Neural cell (in vitro differentiated cells): ENCODE data around the gene ZNF396. TPM values are rescaled to one million over a fixed set of nuclear protein-coding genes. Genes with fewer than 3 reads are reported as not detected.

Experiments
- H2AFZ ChIP-seq: fragments of 200-600, 300-800 bp; sonication (generic), shearing (Covaris generic); 2 replicates; pipeline ENCODE4 v1.6.0; 2014; ENCODE audit warnings: low read depth, mild to moderate bottlenecking, antibody characterized with exemption, low read length, moderate library complexity
- H3F3A ChIP-seq: fragments of 200-600 bp; shearing (Covaris generic); 2 replicates; pipeline ENCODE4 v1.6.1; 2016; ENCODE audit warnings: mild to moderate bottlenecking, moderate library complexity, mixed read lengths, antibody characterized with exemption, low read length; ENCODE audit not compliant: insufficient read depth, poor library complexity, severe bottlenecking
- H3K27ac ChIP-seq: fragments of 200-600, 300-800 bp; sonication (generic), shearing (Covaris generic); 2 replicates; pipeline ENCODE4 v1.5.1; 2014; ENCODE audit warnings: mild to moderate bottlenecking, low read length, moderate library complexity
- H3K27me3 ChIP-seq: fragments of 300-800, 200-600 bp; sonication (generic), shearing (Covaris generic); 2 replicates; pipeline ENCODE4 v1.6.0; 2014; ENCODE audit warnings: mild to moderate bottlenecking, low read depth, low read length, moderate library complexity; ENCODE audit not compliant: insufficient read depth
- H3K36me3 ChIP-seq: fragments of 300-800, 200-600 bp; sonication (generic), shearing (Covaris generic); 2 replicates; pipeline ENCODE4 v1.5.1; 2014; ENCODE audit warnings: mild to moderate bottlenecking, antibody characterized with exemption, low read length, moderate library complexity; ENCODE audit not compliant: insufficient read depth
- H3K4me2 ChIP-seq: fragments of 300-800, 200-600 bp; sonication (generic), shearing (Covaris generic); 2 replicates; pipeline ENCODE4 v1.6.0; 2014; ENCODE audit warnings: mild to moderate bottlenecking, low read length
- H3K4me3 ChIP-seq: fragments of 300-800, 200-600 bp; sonication (generic), shearing (Covaris generic); 2 replicates; pipeline ENCODE4 v1.5.1; 2014; ENCODE audit warnings: mild to moderate bottlenecking, low read length, moderate library complexity
- H3K79me2 ChIP-seq: fragments of 200-600 bp; shearing (Covaris generic); replicated peaks from 2 replicates; pipeline ENCODE4 v1.6.0; 2014; ENCODE audit warnings: mild to moderate bottlenecking, low read length, moderate library complexity; ENCODE audit not compliant: insufficient read depth
- H3K9ac ChIP-seq: fragments of 300-800, 200-600 bp; sonication (generic), shearing (Covaris generic); 2 replicates; pipeline ENCODE4 v1.6.1; 2016; ENCODE audit warnings: mild to moderate bottlenecking, low read length, mixed read lengths
- H3K9me2 ChIP-seq: fragments of 200-600 bp; shearing (Covaris generic); 2 replicates; pipeline ENCODE4 v1.6.1; 2016; ENCODE audit warnings: mild to moderate bottlenecking, low read length, mixed read lengths; ENCODE audit not compliant: insufficient read depth
- H3K9me3 ChIP-seq: fragments of 200-600, 300-800 bp; sonication (generic), shearing (Covaris generic); 2 replicates; pipeline ENCODE4 v1.6.1; 2016; ENCODE audit warnings: mild to moderate bottlenecking, mixed run types, low read length, moderate library complexity, mixed read lengths
- H4K20me1 ChIP-seq: fragments of 200-600 bp; shearing (Covaris generic); 2 replicates; pipeline ENCODE4 v1.6.1; 2016; ENCODE audit warnings: mild to moderate bottlenecking, mixed run types; ENCODE audit not compliant: insufficient read depth
- EP300 ChIP-seq: fragments of 450-650 bp; conservative IDR thresholded peaks from 2 replicates; pipeline ENCODE4 v1.6.1; 2014; ENCODE audit warnings: antibody characterized with exemption, mild to moderate bottlenecking, moderate library complexity; ENCODE audit not compliant: poor library complexity, severe bottlenecking
- EZH2 ChIP-seq: fragments of 200-600, 300-800 bp; shearing (Covaris generic), sonication (generic); IDR thresholded peaks from 2 replicates; pipeline ENCODE4 v1.6.1; 2014; ENCODE audit warnings: antibody characterized with exemption, low read length, borderline replicate concordance, mild to moderate bottlenecking; ENCODE audit not compliant: insufficient read depth, poor library complexity, severe bottlenecking
- MXI1 ChIP-seq: fragments of 450-650 bp; conservative IDR thresholded peaks from 2 replicates; pipeline ENCODE4 v1.6.1; 2014; ENCODE audit warnings: antibody characterized with exemption, mild to moderate bottlenecking; ENCODE audit not compliant: poor library complexity, severe bottlenecking
- POLR2AphosphoS5 ChIP-seq: IDR thresholded peaks from 2 replicates; pipeline ENCODE4 v1.6.1; 2012
- RAD21 ChIP-seq: fragments of 450-650 bp; conservative IDR thresholded peaks from 2 replicates; pipeline ENCODE4 v1.6.1; 2014; ENCODE audit warnings: antibody characterized with exemption, mild to moderate bottlenecking, moderate library complexity
- SMC3 ChIP-seq: fragments of 450-650 bp; conservative IDR thresholded peaks from 2 replicates; pipeline ENCODE4 v1.6.1; 2014; ENCODE audit warnings: antibody characterized with exemption, mild to moderate bottlenecking, moderate library complexity; ENCODE audit not compliant: poor library complexity
- TAF1 ChIP-seq: IDR thresholded peaks from 2 replicates; pipeline ENCODE4 v1.6.1; 2012; ENCODE audit warnings: low read depth
- polyA plus RNA-seq: library from polyadenylated mRNA; depleted of rRNA; stranded (reverse); fragments of >200 nt; gene quantifications from 2 replicates; pipeline ENCODE4 v1.2.3, GENCODE V29; 2014
- TF ChIP-seq, protein P1 (sequence below): IDR thresholded peaks from 2 replicates; pipeline ENCODE4 v1.6.1; 2012; ENCODE audit warnings: borderline replicate concordance
- TF ChIP-seq, protein P2 (sequence below): fragments of 450-650 bp; IDR thresholded peaks from 2 replicates; pipeline ENCODE4 v1.5.1; 2014; ENCODE audit warnings: antibody characterized with exemption, mild to moderate bottlenecking, moderate library complexity; ENCODE audit not compliant: poor library complexity, severe bottlenecking

The ZNF396 gene
- polyA plus RNA-seq, 1 donor from 2014 or later: 0.92 TPM

DNA sequence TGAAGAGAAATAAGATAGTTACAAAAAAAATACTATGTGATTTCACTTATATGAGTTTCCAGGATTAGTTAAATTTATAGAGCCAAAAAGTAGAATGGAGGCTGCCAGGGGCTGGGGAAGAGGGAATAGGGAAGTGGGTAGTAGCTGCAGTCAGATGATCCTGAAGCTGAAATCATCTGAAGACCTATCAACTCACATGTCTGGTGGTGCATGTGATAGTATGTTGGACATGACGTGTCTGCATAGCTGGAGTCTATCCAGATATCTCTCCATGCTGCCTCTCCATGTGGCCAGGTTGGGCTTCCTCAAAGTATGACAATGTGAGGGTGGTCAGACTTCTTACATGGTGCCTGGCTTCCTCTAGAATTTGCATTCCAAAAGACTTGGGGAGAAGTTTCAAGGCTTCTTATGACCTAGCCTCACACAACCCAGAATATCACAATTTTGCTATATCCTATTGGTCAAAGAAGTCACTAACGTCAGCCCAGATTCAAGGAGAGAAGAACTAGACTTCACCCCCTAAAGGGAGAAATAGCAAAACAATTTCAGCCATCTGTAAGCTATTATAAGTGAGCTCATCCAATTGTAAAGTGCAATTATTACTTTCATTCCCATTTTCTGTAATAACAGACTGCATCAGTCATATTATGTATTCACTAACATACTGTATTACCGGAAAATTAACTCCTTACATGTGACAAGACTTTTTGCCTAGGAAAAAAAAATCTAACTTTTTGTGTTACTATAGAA is 14.0 kb upstream of the ZNF396 start:
- Histone ChIP-seq H3K9ac (no peak overlapping the region), H3K9me3 (no peaks in the 10 kb centered on the region), H3K36me3 (no peaks in the 10 kb centered on the region), H3K4me3 (no peak overlapping the region), H3K9me2 (no peaks in the 10 kb centered on the region), H2AFZ (no peak overlapping the region), H3K79me2 (no peaks in the 10 kb centered on the region), H3K4me2 (no peak overlapping the region), H3K27ac (no peak overlapping the region), H3F3A (no peaks in the 10 kb centered on the region), H3K27me3 (no peaks in the 10 kb centered on the region), H4K20me1 (no peaks in the 10 kb centered on the region)
- TF ChIP-seq MXI1 (no peak), RAD21 (no peak), TAF1 (no peak), POLR2AphosphoS5 (no peak), EP300 (no peak), SMC3 (no peak), EZH2 (no peak)
- TF ChIP-seq, protein P1, sequence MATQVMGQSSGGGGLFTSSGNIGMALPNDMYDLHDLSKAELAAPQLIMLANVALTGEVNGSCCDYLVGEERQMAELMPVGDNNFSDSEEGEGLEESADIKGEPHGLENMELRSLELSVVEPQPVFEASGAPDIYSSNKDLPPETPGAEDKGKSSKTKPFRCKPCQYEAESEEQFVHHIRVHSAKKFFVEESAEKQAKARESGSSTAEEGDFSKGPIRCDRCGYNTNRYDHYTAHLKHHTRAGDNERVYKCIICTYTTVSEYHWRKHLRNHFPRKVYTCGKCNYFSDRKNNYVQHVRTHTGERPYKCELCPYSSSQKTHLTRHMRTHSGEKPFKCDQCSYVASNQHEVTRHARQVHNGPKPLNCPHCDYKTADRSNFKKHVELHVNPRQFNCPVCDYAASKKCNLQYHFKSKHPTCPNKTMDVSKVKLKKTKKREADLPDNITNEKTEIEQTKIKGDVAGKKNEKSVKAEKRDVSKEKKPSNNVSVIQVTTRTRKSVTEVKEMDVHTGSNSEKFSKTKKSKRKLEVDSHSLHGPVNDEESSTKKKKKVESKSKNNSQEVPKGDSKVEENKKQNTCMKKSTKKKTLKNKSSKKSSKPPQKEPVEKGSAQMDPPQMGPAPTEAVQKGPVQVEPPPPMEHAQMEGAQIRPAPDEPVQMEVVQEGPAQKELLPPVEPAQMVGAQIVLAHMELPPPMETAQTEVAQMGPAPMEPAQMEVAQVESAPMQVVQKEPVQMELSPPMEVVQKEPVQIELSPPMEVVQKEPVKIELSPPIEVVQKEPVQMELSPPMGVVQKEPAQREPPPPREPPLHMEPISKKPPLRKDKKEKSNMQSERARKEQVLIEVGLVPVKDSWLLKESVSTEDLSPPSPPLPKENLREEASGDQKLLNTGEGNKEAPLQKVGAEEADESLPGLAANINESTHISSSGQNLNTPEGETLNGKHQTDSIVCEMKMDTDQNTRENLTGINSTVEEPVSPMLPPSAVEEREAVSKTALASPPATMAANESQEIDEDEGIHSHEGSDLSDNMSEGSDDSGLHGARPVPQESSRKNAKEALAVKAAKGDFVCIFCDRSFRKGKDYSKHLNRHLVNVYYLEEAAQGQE: no peak
- TF ChIP-seq, protein P2, sequence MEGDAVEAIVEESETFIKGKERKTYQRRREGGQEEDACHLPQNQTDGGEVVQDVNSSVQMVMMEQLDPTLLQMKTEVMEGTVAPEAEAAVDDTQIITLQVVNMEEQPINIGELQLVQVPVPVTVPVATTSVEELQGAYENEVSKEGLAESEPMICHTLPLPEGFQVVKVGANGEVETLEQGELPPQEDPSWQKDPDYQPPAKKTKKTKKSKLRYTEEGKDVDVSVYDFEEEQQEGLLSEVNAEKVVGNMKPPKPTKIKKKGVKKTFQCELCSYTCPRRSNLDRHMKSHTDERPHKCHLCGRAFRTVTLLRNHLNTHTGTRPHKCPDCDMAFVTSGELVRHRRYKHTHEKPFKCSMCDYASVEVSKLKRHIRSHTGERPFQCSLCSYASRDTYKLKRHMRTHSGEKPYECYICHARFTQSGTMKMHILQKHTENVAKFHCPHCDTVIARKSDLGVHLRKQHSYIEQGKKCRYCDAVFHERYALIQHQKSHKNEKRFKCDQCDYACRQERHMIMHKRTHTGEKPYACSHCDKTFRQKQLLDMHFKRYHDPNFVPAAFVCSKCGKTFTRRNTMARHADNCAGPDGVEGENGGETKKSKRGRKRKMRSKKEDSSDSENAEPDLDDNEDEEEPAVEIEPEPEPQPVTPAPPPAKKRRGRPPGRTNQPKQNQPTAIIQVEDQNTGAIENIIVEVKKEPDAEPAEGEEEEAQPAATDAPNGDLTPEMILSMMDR: no peak

DNA sequence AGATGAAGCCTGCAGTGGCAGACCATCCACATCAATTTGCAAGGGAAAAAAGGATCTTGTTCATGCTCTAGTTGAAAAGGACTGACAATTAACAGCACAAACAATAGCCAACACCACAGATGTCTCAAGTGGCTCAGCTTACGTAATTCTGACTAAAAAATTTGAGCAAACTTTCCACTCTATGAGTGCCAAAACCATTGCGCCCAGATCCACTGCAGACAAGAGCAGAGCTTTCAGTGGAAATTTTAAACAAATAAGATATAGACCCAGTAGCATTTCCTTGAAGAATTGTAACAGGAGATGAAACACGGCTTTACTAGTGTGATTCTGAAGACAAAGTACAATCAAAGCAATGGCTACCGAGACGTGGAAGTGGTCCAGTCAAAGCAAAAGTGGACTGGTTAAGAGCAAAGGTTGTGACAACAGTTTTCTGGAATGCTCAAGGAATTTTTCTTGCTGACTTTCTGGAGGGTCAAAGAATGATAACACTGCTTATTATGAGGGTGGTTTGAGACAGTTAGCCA is 12.0 kb upstream of the ZNF396 start:
- Histone ChIP-seq H3K79me2 (no peaks in the 10 kb centered on the region), H2AFZ (no peak overlapping the region), H3F3A (no peaks in the 10 kb centered on the region), H3K4me3 (no peak overlapping the region), H3K36me3 (no peaks in the 10 kb centered on the region), H3K9me2 (no peaks in the 10 kb centered on the region), H4K20me1 (no peaks in the 10 kb centered on the region), H3K27ac (no peak overlapping the region), H3K4me2 (no peak overlapping the region), H3K27me3 (no peaks in the 10 kb centered on the region), H3K9ac (no peak overlapping the region), H3K9me3 (no peaks in the 10 kb centered on the region)
- TF ChIP-seq, protein P2: no peak
- TF ChIP-seq EP300: no peak
- TF ChIP-seq RAD21: no peak
- TF ChIP-seq MXI1: no peak
- TF ChIP-seq EZH2: no peak
- TF ChIP-seq, protein P1: no peak
- TF ChIP-seq SMC3: no peak
- no peak for TF ChIP-seq POLR2AphosphoS5
- no peak for TF ChIP-seq TAF1
